Activated CD8-positive, alpha-beta memory T cell treated with anti-CD3 and anti-CD28 coated beads, Interleukin-2, amount 50 U/mL, for 4 hours (primary cell): ENCODE results near the gene CBY3.
"Not testable (repeated sequence)": the region's sequence is repeated elsewhere in the genome, so short reads cannot be mapped to it uniquely, and the experiment has no call there.

Experiments
- DNase-seq: peaks from one replicate; pipeline ENCODE4 v3.0.0-alpha.2; 2020

The CBY3 gene

DNA sequence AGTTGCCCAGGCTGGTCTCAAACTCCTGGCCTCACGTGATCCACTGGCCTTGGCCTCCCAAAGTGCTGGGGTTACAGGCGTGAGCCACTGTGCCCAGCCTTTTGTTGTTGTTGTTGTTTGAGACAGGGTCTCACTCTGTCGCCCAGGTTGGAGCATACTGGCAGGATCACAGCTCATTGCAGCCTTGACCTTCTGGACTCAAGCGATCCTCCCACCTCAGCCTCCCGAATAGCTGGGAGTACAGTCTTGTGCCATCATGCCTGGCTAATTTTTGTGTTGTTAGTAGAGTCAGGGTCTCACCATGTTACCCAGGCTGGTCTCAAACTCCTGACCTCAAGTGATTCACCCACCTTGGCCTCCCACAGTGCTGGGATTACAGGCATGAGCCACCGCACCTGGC, 19.2 kb downstream of the CBY3 start:
- DNase-seq, result not testable (repeated sequence)

DNA sequence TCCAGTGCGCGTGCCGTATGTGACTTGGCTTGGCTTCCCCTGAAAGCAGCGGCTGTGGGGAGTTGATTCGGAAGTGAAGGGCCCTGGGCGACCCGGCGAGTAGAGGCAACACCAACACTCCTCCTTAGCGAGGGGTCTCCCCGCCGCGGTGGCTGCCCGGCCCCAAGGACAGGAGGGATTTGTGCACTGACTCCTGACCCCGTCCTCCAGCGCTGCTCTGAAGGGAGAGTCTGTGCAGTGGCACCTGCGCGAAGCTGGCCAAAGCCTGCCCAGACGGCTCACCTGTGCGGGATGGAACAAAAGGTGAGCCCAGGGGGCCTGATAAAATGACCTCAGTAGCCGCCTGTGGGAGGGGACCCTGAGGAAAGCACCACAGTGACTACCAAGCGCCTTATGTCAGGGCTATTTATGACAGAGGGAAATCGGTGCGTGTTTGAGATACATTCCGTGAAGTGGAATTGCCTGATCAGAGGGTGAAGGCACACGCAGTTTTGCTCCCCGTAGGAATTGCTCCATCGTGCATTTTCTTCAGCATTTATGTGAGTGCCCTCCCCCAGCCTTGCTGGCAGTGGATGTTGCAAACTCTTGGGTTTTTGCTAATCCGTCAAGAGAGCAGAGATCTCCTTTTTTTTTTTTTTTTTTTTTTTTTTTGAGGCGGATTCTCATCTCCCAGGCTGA, 22.5 kb downstream of the CBY3 start:
- DNase-seq, result not testable (repeated sequence)

DNA sequence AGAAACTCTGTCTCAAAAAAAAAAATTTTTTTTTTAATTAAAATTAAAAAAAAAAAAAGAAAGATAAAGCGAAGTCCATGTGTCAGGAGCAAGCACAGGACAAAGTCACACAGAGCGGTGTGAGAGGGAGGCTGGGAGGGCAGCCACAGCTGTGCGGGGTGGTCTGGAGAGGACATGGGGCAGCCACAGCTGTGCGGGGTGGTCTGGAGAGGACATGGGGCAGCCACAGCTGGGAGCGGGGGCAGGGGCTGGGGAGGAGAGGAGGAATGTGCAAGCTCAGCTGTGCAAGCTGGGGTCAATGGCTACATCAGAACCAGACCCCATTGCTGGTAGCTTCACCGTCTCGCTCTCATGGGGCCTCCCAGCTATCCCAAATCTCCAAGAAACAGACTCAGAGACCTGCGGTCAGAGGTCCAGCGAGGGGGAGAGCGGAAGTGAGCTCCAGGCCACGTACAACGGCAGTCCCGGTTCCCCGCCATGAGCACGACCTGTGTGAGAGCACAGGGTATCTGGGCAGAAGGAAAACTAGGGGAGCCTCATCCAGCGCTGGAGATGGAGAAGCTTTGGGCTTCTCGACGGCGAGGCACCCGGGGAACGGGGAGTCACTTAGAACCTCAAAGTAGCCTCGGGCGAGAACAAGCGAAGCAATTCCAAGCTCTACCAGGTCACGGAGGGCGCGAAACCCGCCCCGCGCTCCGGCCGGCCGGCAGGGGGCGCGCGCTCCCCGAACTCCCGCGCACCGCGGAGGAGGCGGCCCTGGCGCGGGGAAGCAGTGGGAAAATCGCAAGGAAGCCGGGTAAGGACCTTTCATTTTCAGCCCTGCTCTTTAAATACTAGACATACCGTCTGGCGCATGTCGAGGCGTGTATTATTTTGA, 23.3 kb downstream of the CBY3 start:
- DNase-seq, result not testable (repeated sequence)

DNA sequence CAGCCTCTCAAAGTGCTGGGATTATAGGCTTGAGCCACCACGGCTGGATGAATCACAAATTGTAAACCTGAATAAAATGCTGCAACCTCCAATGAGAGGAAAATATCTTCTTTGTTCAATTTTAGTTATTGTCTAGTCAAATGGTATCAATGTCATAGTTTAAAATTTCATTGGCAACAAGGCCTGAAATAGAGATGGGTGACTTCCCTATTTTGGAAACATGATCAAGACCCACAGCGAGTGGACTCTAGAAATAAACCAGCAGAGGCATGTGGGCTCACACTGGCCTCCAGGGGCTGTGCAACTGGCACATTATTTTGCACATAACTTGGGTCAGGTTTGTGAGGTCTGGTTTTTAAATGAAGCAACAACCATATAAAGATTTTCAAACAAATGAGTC, 27.7 kb downstream of the CBY3 start:
- DNase-seq, result not testable (repeated sequence)

- DNase-seq, result not testable (repeated sequence)
These were observed 30.6 kb downstream of the CBY3 start for GRCh38 chr5:179650245-179650644.

GRCh38 chr5:179649166-179649703, 31.6 kb downstream of the CBY3 start:
- DNase-seq, result not testable (repeated sequence)

- no peak for DNase-seq
These were observed 32.4 kb downstream of the CBY3 start for GRCh38 chr5:179648410-179648809.

GRCh38 chr5:179644766-179645165, 36.1 kb downstream of the CBY3 start:
- DNase-seq, result not testable (repeated sequence)

- DNase-seq, result not testable (repeated sequence)
These were observed 37.5 kb downstream of the CBY3 start for GRCh38 chr5:179643141-179643920.

GRCh38 chr5:179642626-179643025, 38.2 kb downstream of the CBY3 start:
- DNase-seq, result not testable (repeated sequence)

DNA sequence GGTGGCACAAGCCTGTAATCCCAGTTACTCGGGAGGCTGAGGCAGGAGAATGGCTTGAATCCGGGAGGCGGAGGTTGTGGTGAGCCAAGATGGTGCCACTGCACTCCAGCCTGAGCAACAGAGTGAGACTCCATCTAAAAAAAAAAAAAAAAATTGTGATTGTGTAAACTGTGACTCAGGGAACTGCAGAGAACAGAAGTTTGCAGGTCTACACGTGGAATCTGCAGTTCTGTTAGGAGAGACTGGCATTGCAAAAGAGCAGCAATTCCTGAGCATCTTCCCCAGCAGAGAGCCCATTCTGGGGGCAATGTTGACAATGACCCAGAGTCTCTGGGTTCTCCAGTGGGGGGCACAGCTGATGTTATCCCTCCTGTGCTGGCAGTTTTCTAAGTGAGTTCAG, 39.1 kb downstream of the CBY3 start:
- DNase-seq, result not testable (repeated sequence)

DNA sequence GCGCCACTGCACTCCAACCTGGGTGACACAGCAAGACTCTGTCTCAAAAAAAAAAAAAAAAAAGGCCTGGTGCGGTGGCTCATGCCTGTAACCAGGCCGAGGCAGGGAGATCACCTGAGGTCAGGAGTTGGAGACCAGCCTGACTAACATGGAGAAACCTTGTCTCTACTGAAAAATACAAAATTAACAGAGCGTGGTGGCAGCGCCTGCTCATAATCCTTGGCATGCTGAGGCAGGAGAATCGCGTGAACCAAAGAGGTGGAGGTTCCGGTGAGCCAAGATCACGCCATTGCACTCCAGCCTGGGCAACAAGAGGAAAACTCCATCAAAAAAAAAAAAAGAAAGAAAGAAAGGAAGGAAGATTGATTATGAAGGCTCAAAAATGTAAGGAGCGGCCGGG, 41.5 kb downstream of the CBY3 start:
- not testable (repeated sequence) for DNase-seq

- DNase-seq, result not testable (repeated sequence)
These were observed 46.3 kb downstream of the CBY3 start for GRCh38 chr5:179634370-179635172.

- not testable (repeated sequence) for DNase-seq
These were observed 47.1 kb downstream of the CBY3 start for GRCh38 chr5:179633501-179634369.
